Sciatic nerve (tissue), 2 donors: Measurements from ENCODE around the gene NTN5. TPM values are rescaled to one million over a fixed set of nuclear protein-coding genes. Genes with fewer than 3 reads are reported as not detected.
"Not testable (repeated sequence)": the region's sequence is repeated elsewhere in the genome, so short reads cannot be mapped to it uniquely, and the experiment has no call there.

Experiments used
- ATAC-seq: fragments of 200-7000 bp; cut with Tn5 transposase; one replicate; pipeline ENCODE4 v1.9.1; 2020; ENCODE audit warnings: mild to moderate bottlenecking, moderate library complexity
- DNase-seq: peaks from one replicate; pipeline ENCODE4 v3.0.0-alpha.2; 2020; ENCODE audit warnings: low spot score
- intact Hi-C: fragments of 100-400 bp; cut with DNase I; formaldehyde crosslinking; loops from one replicate; pipeline ENCODE4 v1.14.2; 2022
- total RNA-seq: library from RNA; stranded (reverse); fragmentation: NEBNext Ultra II Directional; extraction: Animal tissue kit (Norgen Biotek cat#: 25700); gene quantifications from one replicate; pipeline ENCODE4 v1.2.1, GENCODE V29; 2021
- donor health status: DM: no; HTN: no; CAD: no.
- donor health status: DM: no; HTN: no; CAD: no.

NTN5 gene
- total RNA-seq, 1 donor from 2014 or later: 1.4 TPM

DNA sequence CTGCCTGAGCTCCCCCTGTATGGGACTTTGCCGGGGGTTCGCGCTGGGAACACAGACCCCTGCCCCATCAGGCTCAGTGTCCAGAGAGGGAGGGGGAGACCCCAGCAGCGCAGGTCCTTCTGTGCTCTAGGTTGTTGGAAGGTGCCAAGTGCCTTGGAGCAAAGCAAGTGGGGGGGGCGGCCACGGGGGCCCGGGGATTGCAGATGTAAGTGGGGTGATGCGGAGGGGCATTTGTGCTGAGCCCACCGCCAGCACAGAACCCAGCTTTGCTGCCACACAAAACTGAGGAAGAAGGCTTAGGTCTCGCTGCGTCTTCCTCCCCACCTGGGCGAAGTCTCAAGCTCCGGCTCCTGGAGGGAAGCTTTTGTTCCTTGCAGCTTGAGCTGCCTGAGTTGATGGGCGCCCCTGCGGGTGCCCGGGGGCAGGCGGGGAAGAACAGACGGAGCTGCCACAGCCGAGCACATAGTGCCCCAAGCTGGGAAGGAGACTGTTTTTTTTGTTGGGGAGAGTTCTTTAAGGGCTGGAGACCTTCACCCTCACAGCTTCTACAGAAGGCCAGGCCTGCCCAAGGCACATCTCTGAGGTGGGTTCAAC lies 1.5 kb upstream of the NTN5 start:
- no peak for DNase-seq
- no peak for ATAC-seq
- intact Hi-C loops: loop anchor here (10.0 kb wide), 1 partner anchor 170 kb away; no protein-coding TSS in a partner anchor

DNA sequence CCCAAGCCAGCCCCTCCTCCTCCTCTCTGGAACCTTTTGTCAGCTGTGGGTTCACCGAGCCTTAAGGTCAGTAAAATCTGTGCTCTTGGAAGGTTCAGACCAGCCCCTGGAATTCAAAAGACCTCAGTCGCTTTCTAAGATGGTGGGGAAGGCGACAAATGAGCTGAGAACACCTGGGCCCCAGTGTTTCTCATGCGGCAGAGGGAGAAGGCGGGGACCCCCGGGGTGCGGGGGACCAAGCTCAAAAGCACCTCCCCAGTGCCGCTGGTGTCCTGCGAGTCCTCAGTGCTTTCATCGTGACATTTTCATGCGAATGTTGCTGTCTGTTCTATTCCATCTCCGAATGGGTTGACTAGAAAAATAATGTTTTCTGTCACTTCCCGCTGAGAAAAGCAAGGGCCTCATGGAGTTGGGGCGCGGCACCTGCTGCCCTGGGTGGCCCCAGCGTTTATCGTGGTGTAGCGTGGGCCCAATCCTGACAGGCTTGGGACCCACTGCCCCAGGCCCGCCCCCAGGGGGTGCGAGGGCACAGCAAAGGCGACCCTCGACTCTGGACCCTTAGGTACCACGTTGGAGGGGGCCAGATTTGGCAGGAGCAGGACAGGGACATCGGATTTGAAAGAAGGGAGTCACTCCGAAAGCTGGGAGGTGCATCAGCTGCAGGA lies 751 bp upstream of the NTN5 start:
- ATAC-seq (no peak), DNase-seq (no peak)
- intact Hi-C loops: loop anchor here (10.0 kb wide), 1 partner anchor 171 kb away; no protein-coding TSS in a partner anchor

DNA sequence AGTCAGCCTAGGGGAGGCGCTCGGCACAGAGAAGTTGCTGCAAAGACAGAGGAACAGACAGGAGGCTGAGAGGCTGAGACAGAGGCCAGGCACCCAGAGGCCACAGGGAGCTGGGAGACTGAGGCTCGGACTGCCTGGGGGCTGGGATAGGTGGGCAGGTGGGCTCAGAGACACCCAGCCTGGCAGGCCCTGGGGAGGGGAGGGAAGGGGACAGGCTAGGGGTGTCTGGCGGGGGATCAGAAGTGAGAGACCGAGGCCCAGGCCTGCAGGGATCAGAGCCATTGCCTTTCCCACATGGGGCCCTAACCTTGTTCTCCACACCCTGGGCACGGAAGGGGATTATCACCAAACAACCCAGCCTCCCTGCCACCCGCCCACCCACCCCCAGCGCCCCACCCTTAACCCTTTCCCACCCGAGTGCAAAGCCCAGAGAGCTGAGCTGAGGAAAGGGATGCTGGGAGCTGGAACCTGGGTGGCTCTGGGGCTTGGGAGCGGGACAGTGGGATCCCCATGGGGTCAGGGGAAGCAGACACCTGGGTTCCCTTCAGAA lies 1.3 kb downstream of the NTN5 start:
- intact Hi-C loops: loop anchor here (10.0 kb wide), 1 partner anchor 173 kb away; no protein-coding TSS in a partner anchor
- ATAC-seq (no peak), DNase-seq (no peak)

DNA sequence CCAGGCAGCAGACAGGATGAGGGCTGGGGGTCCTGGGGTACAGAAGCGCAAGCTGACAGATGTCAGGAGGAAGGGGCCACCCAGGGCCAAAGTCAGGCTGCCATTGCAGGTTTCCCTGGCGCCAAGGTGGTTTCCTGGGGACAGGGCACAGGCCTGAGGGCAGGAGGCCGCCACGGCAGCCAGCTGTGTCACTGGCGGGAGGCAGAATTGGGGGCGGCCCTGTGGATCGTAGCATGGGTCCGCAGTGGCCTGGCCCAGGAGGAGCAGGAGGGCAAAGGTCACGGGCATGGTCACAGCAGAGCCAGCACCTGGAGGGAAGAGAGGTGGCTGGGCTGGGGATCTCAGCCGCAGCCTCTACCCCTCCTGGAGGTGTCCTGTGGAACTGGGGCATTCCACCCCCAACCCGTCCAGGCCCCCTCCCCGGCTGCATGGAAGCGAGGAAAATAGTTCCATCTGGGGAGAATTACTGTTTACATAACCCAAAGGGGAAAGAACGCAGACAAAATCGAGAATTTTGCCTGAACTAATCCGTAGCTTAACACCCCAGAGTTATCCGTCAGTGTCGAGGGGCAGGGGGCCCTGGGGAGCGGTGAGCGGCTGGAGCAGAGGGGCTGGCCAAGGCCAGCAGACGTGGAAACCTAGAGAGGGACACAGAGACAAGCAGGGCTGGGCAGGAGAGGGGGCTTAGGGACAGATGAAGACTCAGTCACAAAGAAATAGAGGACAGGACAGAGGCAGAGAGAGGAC lies 1.9 kb downstream of the NTN5 start:
- DNase-seq (no peak), ATAC-seq (no peak)
- intact Hi-C loops: loop anchor here (10.0 kb wide), 1 partner anchor 174 kb away; no protein-coding TSS in a partner anchor

DNA sequence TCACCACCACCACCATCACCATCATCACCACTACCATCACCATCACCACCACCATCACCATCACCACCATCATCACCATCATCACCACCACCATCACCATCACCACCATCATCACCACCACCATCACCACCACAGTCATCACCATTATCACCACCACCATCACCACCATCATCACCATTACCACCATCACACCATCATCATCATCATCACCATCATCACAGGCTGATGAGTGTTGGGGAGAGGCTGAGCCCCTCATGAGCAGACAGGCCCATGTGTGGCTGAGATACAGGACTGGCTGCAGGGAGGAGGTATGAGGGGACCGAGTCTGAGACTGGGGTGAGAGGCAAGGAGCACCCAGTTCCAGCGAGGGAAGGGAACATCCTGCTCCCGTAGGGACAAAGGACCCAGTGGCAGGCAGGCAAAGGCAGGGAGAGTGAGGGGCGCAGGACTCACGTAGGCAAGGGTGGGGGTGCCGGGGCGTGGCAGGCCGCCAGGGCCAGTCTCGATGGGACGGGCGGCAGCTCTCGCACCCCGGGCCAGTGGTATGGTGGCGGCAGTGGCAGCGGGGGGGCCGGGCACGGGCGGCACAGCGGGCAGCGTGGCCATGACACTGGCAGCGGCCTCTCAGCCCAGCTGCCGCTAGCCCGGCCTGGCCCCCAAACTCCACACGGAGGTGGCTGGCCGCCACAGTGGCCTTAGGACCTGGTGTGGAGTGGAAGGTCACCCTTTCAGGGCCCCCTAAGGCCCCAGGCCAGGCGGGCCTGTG lies 2.7 kb downstream of the NTN5 start:
- intact Hi-C loops: loop anchor here (10.0 kb wide), 1 partner anchor 175 kb away; no protein-coding TSS in a partner anchor

DNA sequence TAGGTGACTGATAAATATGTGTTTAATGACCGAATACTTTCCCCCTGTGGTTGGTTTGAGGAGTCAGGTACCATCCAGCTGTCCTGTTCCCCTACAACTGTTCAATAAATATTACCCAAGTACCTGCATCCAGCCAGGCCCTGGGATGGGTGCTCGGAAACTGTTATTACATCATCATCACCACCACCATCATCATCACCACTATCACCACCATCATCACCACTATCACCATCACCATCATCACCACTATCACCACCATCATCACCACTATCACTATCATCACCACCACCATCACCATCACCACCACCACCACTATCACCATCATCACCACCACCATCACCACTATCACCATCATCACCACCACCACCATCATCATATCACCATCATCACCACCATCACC lies 4.1 kb downstream of the NTN5 start:
- intact Hi-C loops: no loop called here
- no peak for ATAC-seq
- DNase-seq: no peak

More for the DNA sequence above, 2.7 kb downstream of the NTN5 start:
- ATAC-seq (no peak), DNase-seq (no peak)

DNA sequence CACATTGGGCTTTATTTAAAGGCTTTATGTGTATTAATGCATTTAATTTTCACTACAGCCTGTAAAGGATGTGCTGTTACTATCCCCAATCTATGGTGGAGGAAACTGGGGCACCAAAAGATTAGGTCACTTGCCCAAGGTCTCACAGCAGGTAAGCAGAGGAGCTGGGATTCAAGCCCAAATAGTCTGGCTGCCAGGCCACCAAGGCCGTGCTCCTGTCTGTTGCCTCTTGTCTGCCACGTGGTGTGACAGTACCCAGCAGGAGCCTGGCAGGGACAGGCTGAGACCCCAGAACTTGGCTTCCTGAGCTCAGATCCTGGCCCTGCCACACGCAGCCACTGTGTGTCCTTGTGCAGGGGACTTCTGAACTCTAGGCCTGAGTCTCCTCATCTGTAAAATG lies 4.5 kb downstream of the NTN5 start:
- intact Hi-C loops: no loop called here
- ATAC-seq (no peak), DNase-seq (no peak)

DNA sequence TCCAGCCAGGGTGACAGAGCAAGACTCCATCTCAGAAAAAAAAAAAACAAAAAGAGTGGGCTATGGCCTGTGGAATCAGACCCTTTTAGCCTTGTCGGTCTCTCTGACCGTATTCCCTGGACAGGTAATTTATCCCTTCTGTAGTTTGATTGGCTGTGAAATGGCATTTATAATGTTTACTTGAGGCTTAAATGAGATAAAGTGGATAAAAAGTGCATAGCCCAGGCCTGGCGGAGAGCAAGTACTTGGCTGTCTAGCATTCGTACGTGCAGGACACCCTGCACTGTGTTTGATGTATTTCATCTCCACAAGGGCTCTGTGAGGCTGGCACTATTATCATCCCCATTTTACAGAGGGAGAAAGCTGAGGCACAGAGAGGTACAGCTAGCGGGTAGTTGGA lies 7.0 kb downstream of the NTN5 start:
- intact Hi-C loops: no loop called here
- no peak for DNase-seq
- ATAC-seq: no peak

DNA sequence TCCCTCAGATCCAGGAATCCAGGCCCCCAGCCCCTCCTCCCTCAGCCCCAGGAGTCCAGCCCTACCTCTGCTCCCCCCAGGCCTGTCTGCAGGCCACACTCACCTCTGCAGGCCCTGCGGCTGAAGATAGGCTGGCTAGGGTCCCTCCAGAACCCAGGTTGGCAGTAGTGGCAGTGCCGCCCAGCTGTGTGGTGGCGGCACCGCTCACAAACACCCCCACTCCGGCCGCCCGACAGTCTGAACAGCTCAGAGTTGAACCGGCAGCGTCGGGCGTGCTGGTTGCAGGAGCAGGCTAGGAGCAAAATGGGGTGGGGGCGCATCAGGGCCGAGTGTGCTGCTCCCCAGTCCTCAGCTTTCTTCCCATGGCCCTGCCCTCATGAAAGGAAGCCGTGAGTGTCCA lies 8.3 kb downstream of the NTN5 start:
- DNase-seq: no peak
- ATAC-seq: no peak
- intact Hi-C loops: no loop called here

DNA sequence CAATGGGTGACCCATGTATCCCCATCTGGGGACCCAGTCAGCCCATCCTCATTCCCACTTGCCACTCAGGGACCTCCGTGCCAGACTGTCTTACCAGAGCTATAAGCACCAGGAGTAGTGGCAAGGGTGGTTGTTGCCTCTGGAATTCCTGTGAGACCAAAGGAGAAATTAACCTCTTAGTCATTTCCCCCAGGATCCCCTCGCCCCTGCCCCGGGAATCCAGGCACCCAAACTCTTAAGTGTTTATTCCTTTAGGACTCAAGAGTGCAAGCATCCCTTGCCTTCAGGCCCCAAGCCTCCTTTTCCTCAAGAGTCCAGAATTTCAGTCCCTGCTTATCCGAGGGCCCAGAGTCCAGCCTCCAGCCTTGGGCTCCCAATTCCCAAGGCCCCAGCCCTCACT lies 9.2 kb downstream of the NTN5 start:
- ATAC-seq (no peak), DNase-seq (no peak)
- intact Hi-C loops: no loop called here

DNA sequence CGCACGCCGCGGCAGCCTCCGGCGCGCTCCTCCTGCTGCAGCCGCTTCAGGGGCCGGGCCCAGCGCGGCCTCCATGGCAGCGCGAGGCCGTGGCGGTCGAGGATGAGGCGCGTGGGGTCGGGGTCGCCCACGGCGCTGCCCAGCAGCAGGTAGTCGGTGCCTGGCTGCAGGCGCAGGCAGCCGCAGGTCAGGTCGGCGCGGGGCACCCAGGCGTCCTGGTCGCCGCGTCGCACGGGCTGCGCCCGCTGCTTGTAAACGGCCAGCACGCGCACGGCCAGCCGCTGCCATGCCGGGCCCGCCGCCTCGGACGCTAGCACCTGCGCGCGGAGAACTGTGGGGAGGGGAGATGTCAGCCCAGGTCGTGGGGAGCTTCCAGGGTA lies 11.1 kb downstream of the NTN5 start:
- ATAC-seq (no peak), DNase-seq (no peak)
- intact Hi-C loops: no loop called here

DNA sequence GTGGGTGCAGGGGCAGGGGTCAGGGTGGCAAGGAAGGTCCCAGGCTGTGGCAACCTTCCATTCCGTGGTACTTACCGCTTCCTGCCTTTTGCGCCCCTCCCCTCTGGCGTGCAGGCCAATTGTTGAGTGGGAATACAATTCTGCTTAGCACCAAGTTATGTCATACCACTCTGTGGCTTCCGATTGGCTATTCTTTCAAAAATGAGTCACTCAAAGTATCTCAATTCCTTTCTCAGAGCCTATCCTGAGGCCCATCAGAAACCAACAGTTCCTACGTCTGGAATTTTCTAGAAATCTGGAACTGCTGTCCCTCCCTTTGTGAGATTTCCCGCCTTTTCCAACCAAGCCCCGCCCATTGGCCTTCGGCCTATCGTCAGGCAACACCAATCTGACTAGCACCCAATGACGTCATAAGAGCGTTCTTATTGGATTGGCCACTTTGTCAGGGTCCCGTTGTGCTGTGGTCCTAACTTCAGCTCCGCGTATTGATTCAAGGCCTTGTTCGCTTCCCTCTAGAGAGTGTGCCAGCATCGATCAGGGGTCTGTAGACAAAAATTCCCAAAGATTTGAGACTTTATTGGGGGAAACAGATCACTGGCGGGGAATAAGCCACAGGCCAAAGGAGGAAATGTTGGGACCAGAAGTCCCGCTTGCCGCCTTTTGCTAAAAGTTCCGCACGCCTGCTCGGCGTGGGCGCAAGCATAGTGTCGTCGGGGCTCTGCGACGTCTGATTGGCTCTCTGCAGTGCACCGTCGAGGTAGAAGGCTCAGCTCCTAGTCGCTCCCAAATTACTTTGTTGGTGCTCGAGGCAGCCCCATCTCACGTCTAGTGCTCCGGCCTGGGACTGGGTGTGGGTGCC lies 11.7 kb downstream of the NTN5 start:
- ATAC-seq (peak; percentile 86), DNase-seq (peak; percentile 94)
- intact Hi-C loops: no loop called here

DNA sequence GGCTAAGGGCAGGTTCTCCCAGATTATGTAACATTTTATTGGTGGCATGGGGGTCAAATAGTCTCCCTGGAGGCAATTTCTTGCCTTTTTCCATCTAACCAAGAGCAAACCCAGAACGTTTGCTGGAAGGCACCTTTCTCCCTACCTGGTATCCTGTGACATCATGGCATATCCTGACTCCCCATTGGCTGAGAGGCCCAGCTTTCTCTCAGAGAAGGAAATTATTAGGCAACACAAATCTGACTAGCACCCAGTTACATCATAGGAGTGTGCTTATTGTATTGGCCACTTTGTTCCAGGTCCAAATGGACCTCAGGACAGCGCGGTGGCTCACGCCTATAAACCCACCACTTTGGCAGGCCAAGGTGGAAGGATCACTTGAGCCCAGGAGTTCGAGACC lies 13.0 kb downstream of the NTN5 start:
- ATAC-seq (no peak), DNase-seq (no peak)
- intact Hi-C loops: no loop called here

DNA sequence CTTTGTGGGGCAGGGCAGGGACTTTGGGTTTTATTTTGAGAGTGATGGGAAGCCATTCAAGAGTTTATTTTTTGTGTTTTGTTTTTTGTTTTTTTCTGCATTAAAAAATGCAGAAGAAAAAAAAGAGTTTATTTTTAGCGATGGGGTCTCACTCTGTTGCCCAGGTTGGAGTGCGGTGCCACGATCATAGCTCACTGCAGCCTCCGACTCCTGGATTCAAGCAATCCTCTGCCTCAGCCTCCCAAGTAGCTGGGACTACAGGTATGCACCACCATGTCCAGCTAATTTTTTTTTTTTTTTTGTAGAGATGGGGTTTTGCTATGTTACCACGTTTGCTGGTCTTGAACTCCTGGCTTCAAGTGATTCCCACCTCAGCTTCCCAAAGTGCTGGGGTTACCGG lies 14.3 kb downstream of the NTN5 start:
- intact Hi-C loops: no loop called here
- ATAC-seq (no peak), DNase-seq (no peak)

DNA sequence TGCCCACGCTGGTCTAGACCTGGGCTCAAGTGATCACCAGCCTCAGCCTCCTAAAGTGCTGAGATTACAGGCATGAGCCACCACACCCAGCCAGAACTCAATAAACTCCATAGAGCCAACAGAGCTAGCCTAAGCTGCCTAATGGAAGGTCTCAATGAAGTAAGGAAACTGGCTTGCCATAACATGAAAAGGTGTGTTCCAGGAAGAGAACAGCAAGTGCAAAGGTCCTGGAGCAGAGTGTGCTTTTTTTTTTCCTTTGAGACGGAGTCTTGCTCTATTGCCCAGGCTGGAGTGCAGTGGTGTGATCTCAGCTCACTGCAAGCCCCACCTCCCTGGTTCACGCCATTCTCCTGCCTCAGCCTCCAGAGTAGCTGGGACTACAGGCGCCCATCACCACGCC lies 15.0 kb downstream of the NTN5 start:
- ATAC-seq, DNase-seq, intact Hi-C loops: not testable (repeated sequence)

DNA sequence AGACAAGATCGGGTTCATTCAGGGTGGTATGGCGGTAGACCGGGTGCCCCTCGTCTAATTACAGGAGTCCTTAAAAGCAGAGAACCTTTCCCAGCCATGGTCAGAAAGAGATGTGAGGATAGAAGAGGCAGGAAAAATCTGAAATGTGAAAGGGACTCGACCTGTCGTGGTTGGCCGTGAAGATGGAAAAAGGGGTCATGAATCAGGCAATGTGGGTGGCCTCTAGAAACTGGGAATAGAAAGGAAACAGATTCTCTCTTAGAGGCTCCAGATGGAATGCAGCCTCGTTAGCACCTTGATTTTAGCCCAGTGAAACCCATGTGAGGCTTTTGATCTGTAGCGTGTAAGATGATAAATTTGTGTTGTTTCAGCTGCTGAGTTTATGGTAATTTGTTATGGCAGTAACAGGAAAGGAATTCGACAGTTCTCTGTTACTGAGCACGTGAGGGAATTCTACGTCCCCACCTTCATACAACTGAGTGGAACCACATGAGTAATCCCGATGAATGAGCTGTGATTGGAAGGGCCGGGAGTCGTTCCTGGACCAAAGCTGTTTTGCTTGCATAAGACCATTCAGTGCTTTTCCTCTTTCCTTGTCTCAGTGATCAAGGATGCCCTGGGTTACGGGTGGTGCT lies 15.9 kb downstream of the NTN5 start:
- no peak for DNase-seq
- peak; percentile 73 for ATAC-seq
- intact Hi-C loops: no loop called here

DNA sequence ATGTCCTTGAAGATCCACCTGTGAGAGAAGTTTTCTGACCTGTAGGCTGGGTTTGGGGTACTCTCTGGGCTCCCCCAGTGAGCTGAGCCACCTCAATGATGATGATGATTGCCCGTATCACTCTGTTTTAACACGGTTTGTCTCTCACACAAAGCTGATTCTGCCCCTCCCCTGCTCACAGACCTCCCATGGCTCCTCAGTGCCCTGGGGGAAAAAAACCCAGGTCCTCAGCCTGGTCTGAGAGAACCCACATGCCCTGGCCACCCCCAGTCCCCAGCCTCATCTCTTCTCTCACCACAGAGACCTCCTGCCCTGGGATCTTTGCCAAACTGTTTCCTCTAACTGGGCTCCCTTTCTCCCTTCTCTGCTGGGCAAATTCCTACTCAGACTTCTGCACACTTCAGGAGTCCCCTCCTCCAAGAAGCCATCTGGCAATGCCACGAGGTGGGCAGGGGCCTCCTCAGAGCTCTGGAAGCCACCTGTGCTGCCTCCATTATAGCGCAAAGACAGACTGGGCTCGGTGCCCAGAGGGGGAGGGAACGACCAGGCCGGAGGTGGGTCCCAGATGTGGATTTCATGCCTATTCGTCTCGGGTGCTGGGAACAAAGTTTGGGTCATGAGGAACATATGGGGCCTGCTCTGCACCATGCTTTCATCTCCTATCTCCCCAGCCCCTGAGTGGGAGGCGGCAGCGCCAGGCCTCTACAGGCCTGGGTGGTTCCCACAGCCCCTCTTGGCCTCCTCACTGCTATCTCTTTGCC lies 18.3 kb downstream of the NTN5 start:
- intact Hi-C loops: no loop called here
- ATAC-seq (no peak), DNase-seq (no peak)
